Smooth muscle cell (in vitro differentiated cells): ENCODE measurements around the gene PTPN14. TPM values are rescaled to one million over a fixed set of nuclear protein-coding genes. Genes with fewer than 3 reads are reported as not detected.

Source experiments
- DNase-seq: peaks from one replicate; lab custom pipeline; 2025; ENCODE audit not compliant: unreplicated experiment; lab: John Stamatoyannopoulos, UW
- H2AFZ ChIP-seq: fragments of 200-600 bp; sonication (generic); 2 replicates; pipeline ENCODE4 v1.6.0; 2016; ENCODE audit warnings: antibody characterized with exemption, low read depth, mild to moderate bottlenecking
- H3F3A ChIP-seq: fragments of 200-600 bp; sonication (generic); 2 replicates; pipeline ENCODE4 v1.6.0; 2017; ENCODE audit warnings: antibody characterized with exemption, low read depth
- H3K27ac ChIP-seq: fragments of 200-600 bp; sonication (generic); 2 replicates; pipeline ENCODE4 v1.5.1; 2016; ENCODE audit warnings: low read depth, mild to moderate bottlenecking
- H3K27me3 ChIP-seq: fragments of 200-600 bp; sonication (generic); 2 replicates; pipeline ENCODE4 v1.6.1; 2016; ENCODE audit warnings: low read depth, mild to moderate bottlenecking
- H3K36me3 ChIP-seq: fragments of 200-600 bp; sonication (generic); 2 replicates; pipeline ENCODE4 v1.5.1; 2016; ENCODE audit warnings: low read depth
- H3K4me1 ChIP-seq: fragments of 200-600 bp; sonication (generic); 2 replicates; pipeline ENCODE4 v1.5.1; 2016; ENCODE audit warnings: low read depth
- H3K4me2 ChIP-seq: fragments of 200-600 bp; sonication (generic); 2 replicates; pipeline ENCODE4 v1.6.0; 2016; ENCODE audit warnings: mild to moderate bottlenecking
- H3K4me3 ChIP-seq: fragments of 200-600 bp; sonication (generic); 2 replicates; pipeline ENCODE4 v1.5.1; 2016; ENCODE audit warnings: mild to moderate bottlenecking
- H3K79me2 ChIP-seq: fragments of 200-600 bp; sonication (generic); 2 replicates; pipeline ENCODE4 v1.6.0; 2016; ENCODE audit warnings: low read depth, mild to moderate bottlenecking
- H3K9ac ChIP-seq: fragments of 200-600 bp; sonication (generic); 2 replicates; pipeline ENCODE4 v1.6.0; 2016; ENCODE audit warnings: low read depth
- H3K9me3 ChIP-seq: fragments of 200-600 bp; sonication (generic); replicated peaks from 2 replicates; pipeline ENCODE4 v1.5.1; 2016; ENCODE audit warnings: low read depth
- H4K20me1 ChIP-seq: fragments of 200-600 bp; sonication (generic); 2 replicates; pipeline ENCODE4 v1.6.0; 2016; ENCODE audit warnings: low read depth
- CTCF ChIP-seq: fragments of 200-600 bp; sonication (generic); IDR thresholded peaks from 2 replicates; pipeline ENCODE4 v1.5.1; 2017; ENCODE audit warnings: borderline replicate concordance, mild to moderate bottlenecking, antibody characterized with exemption; ENCODE audit not compliant: insufficient read depth, poor library complexity, severe bottlenecking
- WGBS: methylation state at CpG from one replicate; pipeline ENCODE4 v1.1.7; 2016; ENCODE audit warnings: low lambda C conversion rate; 5-methylcytosine and 5-hydroxymethylcytosine counted together
- polyA plus RNA-seq: library from polyadenylated mRNA; unstranded; fragments of >200 nt; fragmentation: Nextera tagmentation; extraction: Ambion mirVana; gene quantifications from 2 replicates; pipeline ENCODE4 v1.2.1, GENCODE V29; 2016
- total RNA-seq: library from RNA; depleted of rRNA; stranded (reverse); fragments of >200 nt; gene quantifications from 2 replicates; pipeline ENCODE4 v1.2.3, GENCODE V29; 2014

Gene PTPN14
- total and polyA plus RNA-seq, 2 experiments from 2014 or later = 13.7 to 28.6 TPM

DNA sequence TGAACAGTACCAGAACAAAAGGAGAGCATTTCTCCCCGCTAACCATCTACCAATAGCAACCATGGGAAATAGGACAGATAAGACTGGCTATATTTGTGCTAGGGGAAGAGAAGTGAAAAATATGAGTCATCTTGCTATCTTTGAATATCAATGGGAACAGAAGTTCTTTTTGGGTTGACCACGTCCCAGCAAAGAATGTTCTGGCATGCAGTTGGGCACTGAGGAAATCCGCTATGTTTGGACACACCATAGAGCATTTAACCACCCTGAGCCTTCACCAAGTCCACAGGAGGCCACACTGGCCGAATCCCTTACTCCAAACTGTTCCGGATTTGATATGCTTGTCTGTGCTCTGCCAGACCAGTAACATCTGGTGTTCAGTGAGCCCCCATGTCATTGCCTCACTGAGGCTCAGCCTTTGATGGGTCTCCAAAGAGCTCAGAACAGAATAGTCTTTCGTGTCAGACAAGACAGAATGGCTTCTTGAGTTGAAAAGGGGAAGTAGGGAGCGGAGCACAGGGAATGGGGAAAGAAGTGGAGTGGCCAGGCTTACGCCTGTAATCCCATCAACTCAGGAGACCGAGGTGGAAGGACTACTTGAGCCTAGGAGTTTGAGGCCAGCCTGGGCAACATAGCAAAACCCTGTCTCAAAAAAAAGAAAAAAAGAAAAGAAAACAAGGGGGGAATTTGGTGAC, 189.1 kb downstream of the PTPN14 start:
- Histone ChIP-seq H3K9ac (no peak overlapping the region), H3K27ac (no peak overlapping the region), H4K20me1 (no peaks in the 10 kb centered on the region), H2AFZ (no peak overlapping the region), H3K9me3 (no peaks in the 10 kb centered on the region), H3K4me2 (no peak overlapping the region), H3K36me3 (peaks cover 11% of the 10 kb centered on the region), H3K79me2 (no peaks in the 10 kb centered on the region), H3K27me3 (no peaks in the 10 kb centered on the region), H3F3A (no peaks in the 10 kb centered on the region), H3K4me3 (no peak overlapping the region), H3K4me1 (no peaks in the 10 kb centered on the region)
- whole genome bisulfite sequencing = 88% methylated on average over 9 of the region's 9 CpGs
- TF ChIP-seq CTCF = no peak
- DNase-seq = no peak

DNA sequence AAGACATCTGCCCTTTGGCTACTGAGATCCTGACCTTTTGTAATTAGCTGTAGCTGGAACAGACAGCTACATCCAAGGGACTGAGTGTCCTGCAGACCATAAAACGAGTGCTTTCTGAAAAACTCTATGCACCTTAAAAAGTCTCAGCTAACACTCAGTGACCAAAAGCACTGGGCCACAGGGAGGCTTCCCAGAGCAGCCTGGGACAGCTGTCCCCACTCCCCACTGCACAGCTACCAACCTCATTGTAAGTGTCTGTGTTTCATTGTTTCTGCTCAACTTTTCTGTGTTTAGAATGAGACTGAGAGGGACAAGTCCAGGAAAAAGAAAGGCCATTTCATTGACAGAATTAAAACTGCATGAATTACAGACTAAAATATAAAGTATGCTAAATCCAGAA, 189.8 kb downstream of the PTPN14 start:
- H2AFZ ChIP-seq = no peak overlapping the region
- H3K4me3 ChIP-seq = no peak overlapping the region
- no peaks in the 10 kb centered on the region for H3K79me2 ChIP-seq
- no peak for DNase-seq
- H3K9ac ChIP-seq = no peak overlapping the region
- peaks cover 15% of the 10 kb centered on the region for H3K36me3 ChIP-seq
- no peaks in the 10 kb centered on the region for H4K20me1 ChIP-seq
- WGBS = 72% methylated on average over 1 of the region's 1 CpG
- H3K4me2 ChIP-seq = no peak overlapping the region
- H3K9me3 ChIP-seq = no peaks in the 10 kb centered on the region
- H3K27me3 ChIP-seq = no peaks in the 10 kb centered on the region
- no peak overlapping the region for H3K27ac ChIP-seq
- no peaks in the 10 kb centered on the region for H3K4me1 ChIP-seq
- TF ChIP-seq CTCF = no peak
- no peaks in the 10 kb centered on the region for H3F3A ChIP-seq

DNA sequence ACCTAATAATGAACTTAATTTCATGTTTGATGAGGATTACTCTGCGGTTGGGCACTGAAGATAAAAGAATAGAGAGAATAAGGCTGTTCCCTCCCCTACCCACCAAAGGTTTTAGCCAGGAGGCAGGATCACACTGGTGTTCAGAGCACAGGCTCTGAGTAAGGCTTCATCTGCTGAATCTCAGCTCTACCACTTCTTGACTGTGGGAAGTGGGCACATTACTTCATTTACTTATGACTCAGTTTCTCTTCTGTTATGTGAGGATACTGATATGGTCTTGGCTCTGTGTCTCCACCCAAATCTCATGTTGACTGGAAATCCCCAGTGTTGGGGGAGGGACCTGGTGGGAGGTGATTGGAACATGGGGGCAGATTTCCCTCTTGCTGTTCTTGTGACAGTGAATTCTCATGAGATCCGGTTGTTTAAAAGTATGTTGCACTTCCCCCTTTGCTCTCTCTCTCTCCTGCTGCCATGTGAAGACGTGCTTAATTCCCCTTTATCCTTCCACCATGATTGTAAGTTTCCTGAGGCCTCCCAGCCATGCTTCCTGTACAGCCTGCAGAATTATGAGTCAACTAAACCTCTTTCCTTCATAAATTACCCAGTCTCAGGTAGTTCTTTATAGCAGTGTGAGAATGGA, 190.8 kb downstream of the PTPN14 start:
- H3K4me3 ChIP-seq = no peak overlapping the region
- H3K4me2 ChIP-seq = no peak overlapping the region
- 84% methylated on average over 3 of the region's 3 CpGs for WGBS
- TF ChIP-seq CTCF = no peak
- no peak overlapping the region for H3K9ac ChIP-seq
- no peaks in the 10 kb centered on the region for H3F3A ChIP-seq
- no peaks in the 10 kb centered on the region for H3K79me2 ChIP-seq
- H2AFZ ChIP-seq = no peak overlapping the region
- H3K27ac ChIP-seq = no peak overlapping the region
- H3K27me3 ChIP-seq = no peaks in the 10 kb centered on the region
- DNase-seq = no peak
- H3K36me3 ChIP-seq = peaks cover 15% of the 10 kb centered on the region
- H3K4me1 ChIP-seq = no peaks in the 10 kb centered on the region
- no peaks in the 10 kb centered on the region for H3K9me3 ChIP-seq
- no peaks in the 10 kb centered on the region for H4K20me1 ChIP-seq

DNA sequence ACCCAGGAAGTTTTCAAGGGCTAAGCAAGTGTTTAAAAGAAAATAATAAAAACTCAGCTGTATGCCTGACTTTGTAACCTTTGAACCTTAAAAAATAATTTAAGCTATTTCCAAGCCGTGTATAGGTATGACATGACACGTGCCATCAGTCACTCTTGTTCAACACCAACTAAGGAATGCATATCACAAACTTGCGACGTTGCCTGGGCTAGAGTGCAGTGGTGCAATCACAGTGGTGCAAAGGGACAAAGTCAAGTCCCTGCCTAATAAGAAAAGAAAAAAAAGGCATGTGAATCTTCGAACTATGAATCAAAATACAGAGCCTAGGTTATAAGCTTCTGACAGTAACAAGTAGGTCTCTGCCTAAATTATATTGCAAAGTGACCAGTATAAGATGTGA, 191.3 kb downstream of the PTPN14 start:
- no peak overlapping the region for H3K27ac ChIP-seq
- TF ChIP-seq CTCF = no peak

More for the DNA sequence above, 191.3 kb downstream of the PTPN14 start:
- Histone ChIP-seq H2AFZ (no peak overlapping the region), H3F3A (no peaks in the 10 kb centered on the region), H3K79me2 (no peaks in the 10 kb centered on the region), H3K4me3 (no peak overlapping the region), H3K9ac (no peak overlapping the region), H4K20me1 (no peaks in the 10 kb centered on the region), H3K9me3 (no peaks in the 10 kb centered on the region), H3K36me3 (peaks cover 15% of the 10 kb centered on the region), H3K27me3 (no peaks in the 10 kb centered on the region), H3K4me1 (no peaks in the 10 kb centered on the region), H3K4me2 (no peak overlapping the region)
- WGBS = 97% methylated on average over 5 of the region's 5 CpGs
- no peak for DNase-seq
